ENCODE measurements around the gene OR2V1. TPM values are rescaled to one million over a fixed set of nuclear protein-coding genes. Genes with fewer than 3 reads are reported as not detected.
A peak's percentile ranks its signal among the peaks of the same experiment; 100 is the strongest.
"Not testable (repeated sequence)": the region's sequence is repeated elsewhere in the genome, so short reads cannot be mapped to it uniquely, and the experiment has no call there.

OR2V1 gene, protein sequence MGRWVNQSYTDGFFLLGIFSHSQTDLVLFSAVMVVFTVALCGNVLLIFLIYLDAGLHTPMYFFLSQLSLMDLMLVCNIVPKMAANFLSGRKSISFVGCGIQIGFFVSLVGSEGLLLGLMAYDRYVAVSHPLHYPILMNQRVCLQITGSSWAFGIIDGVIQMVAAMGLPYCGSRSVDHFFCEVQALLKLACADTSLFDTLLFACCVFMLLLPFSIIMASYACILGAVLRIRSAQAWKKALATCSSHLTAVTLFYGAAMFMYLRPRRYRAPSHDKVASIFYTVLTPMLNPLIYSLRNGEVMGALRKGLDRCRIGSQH
- total RNA-seq (not detected), polyA plus RNA-seq (not detected), total RNA-seq (0 reads per million in 6 experiments)

DNA sequence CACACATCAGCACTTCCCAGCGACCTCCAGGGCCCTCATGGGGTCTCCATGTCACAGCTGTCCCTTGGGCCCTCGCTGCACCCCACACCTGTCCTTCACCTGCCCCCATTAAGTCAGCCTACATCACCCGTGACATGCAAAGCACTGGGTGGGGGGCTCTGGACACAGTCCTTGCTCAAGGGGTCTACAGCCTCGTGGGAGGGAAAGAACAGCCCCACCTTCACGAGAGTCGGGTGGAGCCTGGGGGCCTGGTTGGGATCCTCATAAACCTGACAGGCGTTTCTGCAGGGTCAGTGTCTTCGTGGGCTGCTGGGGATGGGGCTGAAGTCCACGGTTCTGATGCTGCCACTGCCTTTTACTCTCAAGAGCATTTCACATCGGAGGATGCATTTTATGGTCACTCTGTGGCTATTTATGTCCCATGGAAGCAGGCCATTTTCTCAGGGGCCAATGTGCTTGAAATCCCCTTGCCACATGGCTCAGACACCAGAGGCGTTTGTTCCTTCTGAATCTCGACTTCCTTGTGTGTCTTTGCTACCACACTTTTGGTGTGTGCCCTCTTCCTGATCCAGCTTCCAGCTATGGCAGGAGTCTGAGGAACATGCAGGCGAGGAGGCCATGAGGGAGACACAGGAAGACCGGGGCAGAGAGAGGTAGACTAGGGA is at the start of gene OR2V1:
Gene OR2V1, minus strand, starts transcription at position 338 of the 665 bp plus-strand sequence. CDS start 5,865 bp downstream, outside the sequence.
- DNase-seq (no peak), ATAC-seq (no peak)
- H3K36me3 Mint-ChIP-seq = peaks cover 0 to 7% (median 0%) of the 10 kb centered on the region in 3 donors
- H3K27me3 Mint-ChIP-seq = peaks cover 44 to 88% (median 53%) of the 10 kb centered on the region in 5 donors
- no peak within 1 kb of the TSS for H3K27ac Mint-ChIP-seq
- POLR2A ChIA-PET = no interaction called here
- H3K9me3 Mint-ChIP-seq = peaks cover 0 to 14% (median 8%) of the 10 kb centered on the region in 9 donors
- no peak within 1 kb of the TSS for H3K4me3 Mint-ChIP-seq
- H3K4me1 Mint-ChIP-seq = peaks cover 0 to 3% (median 0%) of the 10 kb centered on the region in 4 donors

DNA sequence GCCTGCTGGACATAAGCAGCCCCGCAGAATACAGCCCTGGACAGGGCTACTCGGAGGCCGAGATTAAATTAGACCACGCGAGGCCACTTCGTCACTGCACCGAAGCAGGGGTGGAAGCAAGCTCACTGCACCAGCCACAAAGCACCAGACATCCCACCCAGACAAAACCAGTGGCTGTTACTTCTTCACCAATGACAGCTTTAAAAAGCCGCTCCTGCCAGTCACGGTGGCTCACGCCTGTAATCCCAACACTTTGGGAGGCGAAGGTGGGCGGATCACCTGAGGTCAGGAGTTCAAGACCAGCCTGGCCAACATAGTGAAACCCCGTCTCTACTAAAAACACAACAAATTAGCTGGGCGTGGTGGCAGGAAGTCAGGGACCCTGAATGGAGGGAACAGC is 46.6 kb upstream of the OR2V1 start:
- not testable (repeated sequence) for ATAC-seq, DNase-seq, H3K4me3 Mint-ChIP-seq, H3K9me3 Mint-ChIP-seq, H3K36me3 Mint-ChIP-seq, H3K27ac Mint-ChIP-seq
- POLR2A ChIA-PET = interaction anchor here (0.7 to 1.1 kb wide), 4 partner anchors 8 to 336 kb away, joined by 3 to 6 read pairs (median 4); no protein-coding TSS in a partner anchor
- Mint-ChIP-seq H3K27me3 (peaks cover 0 to 20% (median 0%) of the 10 kb centered on the region in 5 donors), H3K4me1 (peaks cover 8 to 20% (median 19%) of the 10 kb centered on the region in 4 donors)

DNA sequence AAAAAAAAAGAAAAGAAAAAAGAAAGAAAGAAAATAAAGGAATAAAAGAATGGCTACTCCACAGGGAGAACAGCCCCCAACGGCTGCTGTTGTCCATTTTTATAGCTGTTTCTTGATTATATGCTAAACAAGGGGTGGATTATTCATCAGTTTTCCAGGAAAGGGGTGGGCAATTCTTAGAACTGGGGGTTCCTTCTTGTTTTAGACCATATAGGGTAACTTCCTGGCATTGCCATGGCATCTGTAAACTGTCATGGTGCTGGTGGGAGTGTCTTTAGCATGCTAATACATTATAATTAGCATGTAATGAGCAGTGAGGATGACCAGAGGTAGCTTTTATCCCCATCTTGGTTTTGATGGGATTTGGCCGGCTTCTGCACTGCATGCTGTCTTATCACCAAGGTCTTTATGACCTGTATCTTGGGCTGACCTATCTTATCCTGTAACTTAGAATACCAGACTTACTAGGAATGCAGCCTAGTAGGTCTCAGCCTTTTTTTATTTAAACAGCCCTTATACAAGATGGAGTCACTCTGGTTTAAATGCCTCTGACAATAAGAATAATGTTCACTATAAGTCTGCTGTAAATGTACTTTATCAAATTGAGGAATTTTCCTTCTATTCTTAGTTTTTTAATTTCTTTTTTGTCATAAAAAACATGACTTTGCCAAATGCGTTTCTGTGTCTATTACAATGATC is 45.4 kb upstream of the OR2V1 start:
- Mint-ChIP-seq H3K36me3 (no peaks in the 10 kb centered on the region), H3K27ac (peak overlapping the region in 2 of 10 donors; percentile 1 to 33), H3K9me3 (peaks cover 0 to 4% (median 0%) of the 10 kb centered on the region in 9 donors), H3K4me3 (no peak overlapping the region), H3K4me1 (peaks cover 6 to 19% (median 14%) of the 10 kb centered on the region in 4 donors), H3K27me3 (peaks cover 0 to 24% (median 0%) of the 10 kb centered on the region in 5 donors)
- POLR2A ChIA-PET = interaction anchor here (0.7 kb wide), 2 partner anchors 39 to 73 kb away, joined by 5 to 6 read pairs; no protein-coding TSS in a partner anchor
- ATAC-seq (no peak), DNase-seq (no peak)

DNA sequence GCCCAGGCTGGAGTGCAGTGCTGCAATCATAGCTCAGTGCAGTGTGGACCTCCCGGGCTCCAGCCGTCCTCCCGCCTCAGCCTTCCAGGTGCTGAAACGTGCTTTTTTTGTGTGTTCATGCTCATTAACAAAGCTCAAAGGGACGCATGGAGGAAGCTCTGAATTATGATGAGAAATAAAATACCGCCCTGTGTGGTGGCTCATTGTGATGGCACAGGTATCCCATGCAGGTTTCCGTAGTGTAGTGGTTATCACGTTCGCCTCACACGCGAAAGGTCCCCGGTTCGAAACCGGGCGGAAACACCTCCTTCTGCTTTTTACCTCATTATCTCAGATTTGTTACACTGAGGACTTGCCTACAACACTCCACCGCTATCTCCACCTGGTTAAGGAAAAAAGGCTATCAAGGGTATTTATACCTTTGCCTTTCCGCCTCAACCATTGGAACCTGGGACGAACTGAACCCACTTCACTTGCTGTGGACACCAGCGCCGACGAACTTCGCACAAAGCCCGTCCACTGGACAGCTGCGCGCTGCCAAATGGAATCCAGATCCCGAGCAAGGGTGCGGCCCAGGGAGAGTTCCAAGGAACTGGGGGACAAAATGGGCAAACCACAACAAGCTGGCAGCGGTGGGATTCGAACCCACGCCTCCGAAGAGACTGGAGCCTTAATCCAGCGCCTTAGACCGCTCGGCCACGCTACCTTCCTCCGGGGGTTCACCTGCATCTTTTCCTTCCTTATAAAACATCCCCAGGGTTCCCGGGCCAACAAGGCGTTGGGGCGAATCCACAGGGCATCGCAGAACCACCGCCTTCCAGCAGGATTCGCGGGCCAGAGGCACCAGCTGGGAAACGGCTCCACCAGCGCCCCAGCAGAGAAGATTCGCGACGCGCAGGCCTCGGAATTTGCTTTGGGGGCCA is 42.7 kb upstream of the OR2V1 start:
- Mint-ChIP-seq H3K36me3 (no peaks in the 10 kb centered on the region), H3K4me1 (peaks cover 15 to 39% (median 33%) of the 10 kb centered on the region in 4 donors), H3K4me3 (peak overlapping the region; percentile 79 to 100 (median 94)), H3K27me3 (peaks cover 0 to 44% (median 8%) of the 10 kb centered on the region in 5 donors), H3K9me3 (peaks cover 0 to 4% (median 0%) of the 10 kb centered on the region in 9 donors), H3K27ac (peak overlapping the region; percentile 10 to 94 (median 86))
- POLR2A ChIA-PET = interaction anchor here (0.7 to 4.5 kb wide), 13 partner anchors 11 to 342 kb away, joined by 3 to 35 read pairs (median 6); partner anchors contain the start of genes TRIM41 and TRIM52
- ATAC-seq (peak; percentile 80 to 91), DNase-seq (peak in 8 of 10 donors; percentile 25 to 82 (median 70))

DNA sequence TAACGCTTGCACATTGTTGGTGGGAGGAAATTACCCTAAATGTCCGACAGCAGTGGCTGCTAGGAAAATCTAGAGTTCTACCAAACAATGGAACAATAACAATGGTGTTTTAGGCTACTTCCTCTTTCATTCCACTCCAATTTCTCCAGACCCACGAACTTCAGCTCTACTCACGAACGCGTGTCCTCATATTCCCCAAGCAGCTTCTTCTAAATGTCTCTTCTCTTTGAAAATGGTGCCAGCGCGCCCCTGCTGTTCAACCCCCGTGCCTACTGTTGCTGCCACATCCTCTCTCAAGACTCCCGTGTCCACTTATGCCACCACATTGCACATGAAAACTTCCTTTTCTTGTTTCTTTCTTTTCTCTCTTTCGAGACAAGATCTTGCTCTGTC is 42.1 kb upstream of the OR2V1 start:
- Mint-ChIP-seq H3K27me3 (peaks cover 0 to 47% (median 10%) of the 10 kb centered on the region in 5 donors), H3K4me1 (peaks cover 15 to 44% (median 39%) of the 10 kb centered on the region in 4 donors), H3K36me3 (no peaks in the 10 kb centered on the region), H3K4me3 (peak overlapping the region; percentile 79 to 100 (median 94)), H3K27ac (peak overlapping the region; percentile 10 to 94 (median 86)), H3K9me3 (peaks cover 0 to 4% (median 0%) of the 10 kb centered on the region in 9 donors)
- peak; percentile 57 to 63 for ATAC-seq
- DNase-seq = peak in 1 of 10 donors; percentile 18
- POLR2A ChIA-PET = interaction anchor here (0.7 to 4.5 kb wide), 12 partner anchors 10 to 342 kb away, joined by 3 to 35 read pairs (median 7); partner anchors contain the start of genes TRIM41 and TRIM52

DNA sequence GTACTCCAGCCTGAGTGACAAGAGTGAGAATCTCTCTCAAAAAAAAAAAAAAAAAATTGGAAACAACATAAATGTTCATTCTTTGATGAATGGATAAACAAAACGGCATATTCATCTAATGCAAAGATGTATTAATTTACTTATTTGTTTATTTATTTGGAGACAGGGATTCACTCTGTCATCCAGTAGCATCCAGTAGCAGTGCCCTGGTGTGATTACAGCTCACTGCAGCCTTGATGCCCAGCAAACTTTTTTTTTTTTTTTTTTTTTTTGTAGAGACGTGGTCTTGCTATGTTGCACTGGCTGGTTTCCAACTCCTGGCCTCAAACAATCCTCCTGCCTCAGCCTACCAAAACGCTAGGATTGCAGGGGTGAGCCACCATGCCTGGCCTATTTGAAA is 40.8 kb upstream of the OR2V1 start:
- peaks cover 19 to 55% (median 48%) of the 10 kb centered on the region in 4 donors for H3K4me1 Mint-ChIP-seq
- H3K4me3 Mint-ChIP-seq = peak overlapping the region in 4 of 10 donors; percentile 7 to 65 (median 24)
- DNase-seq (no peak), ATAC-seq (no peak)
- peaks cover 0 to 4% (median 0%) of the 10 kb centered on the region in 9 donors for H3K9me3 Mint-ChIP-seq
- POLR2A ChIA-PET = interaction anchor here (0.6 to 4.5 kb wide), 9 partner anchors 9 to 89 kb away, joined by 3 to 35 read pairs (median 7); partner anchors contain the start of genes TRIM52 and TRIM7
- peaks cover 0 to 57% (median 10%) of the 10 kb centered on the region in 5 donors for H3K27me3 Mint-ChIP-seq
- peak overlapping the region in 1 of 10 donors; percentile 34 for H3K27ac Mint-ChIP-seq
- H3K36me3 Mint-ChIP-seq = no peaks in the 10 kb centered on the region

DNA sequence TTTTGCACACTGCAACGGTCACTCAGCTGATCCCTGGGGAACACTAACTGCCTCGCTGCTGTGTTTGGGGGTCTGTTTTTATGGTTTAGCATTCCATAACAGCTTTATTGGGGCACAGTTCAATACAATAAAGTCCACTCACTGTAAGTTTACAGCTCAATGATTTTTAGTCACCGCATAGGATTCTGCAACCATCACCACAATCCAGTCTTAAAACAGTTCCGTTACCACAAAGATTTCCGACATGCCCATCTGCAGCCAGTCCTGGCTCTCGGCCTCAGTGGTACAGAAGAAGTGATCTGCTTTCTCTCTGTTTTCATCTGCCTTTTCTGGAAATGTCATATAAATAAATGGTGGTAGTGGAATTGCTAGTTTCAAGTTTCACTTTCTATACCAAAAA is 40.0 kb upstream of the OR2V1 start:
- Mint-ChIP-seq H3K4me3 (peak overlapping the region in 2 of 10 donors; percentile 18 to 70), H3K9me3 (peaks cover 0 to 4% (median 0%) of the 10 kb centered on the region in 9 donors), H3K27ac (peak overlapping the region in 1 of 10 donors; percentile 89), H3K36me3 (no peaks in the 10 kb centered on the region), H3K4me1 (peaks cover 19 to 60% (median 48%) of the 10 kb centered on the region in 4 donors), H3K27me3 (peaks cover 0 to 61% (median 10%) of the 10 kb centered on the region in 5 donors)
- ATAC-seq (no peak), DNase-seq (no peak)
- POLR2A ChIA-PET = interaction anchor here (0.9 to 4.5 kb wide), 4 partner anchors 14 to 90 kb away, joined by 4 to 22 read pairs (median 14); partner anchors contain the start of genes TRIM52 and TRIM7

DNA sequence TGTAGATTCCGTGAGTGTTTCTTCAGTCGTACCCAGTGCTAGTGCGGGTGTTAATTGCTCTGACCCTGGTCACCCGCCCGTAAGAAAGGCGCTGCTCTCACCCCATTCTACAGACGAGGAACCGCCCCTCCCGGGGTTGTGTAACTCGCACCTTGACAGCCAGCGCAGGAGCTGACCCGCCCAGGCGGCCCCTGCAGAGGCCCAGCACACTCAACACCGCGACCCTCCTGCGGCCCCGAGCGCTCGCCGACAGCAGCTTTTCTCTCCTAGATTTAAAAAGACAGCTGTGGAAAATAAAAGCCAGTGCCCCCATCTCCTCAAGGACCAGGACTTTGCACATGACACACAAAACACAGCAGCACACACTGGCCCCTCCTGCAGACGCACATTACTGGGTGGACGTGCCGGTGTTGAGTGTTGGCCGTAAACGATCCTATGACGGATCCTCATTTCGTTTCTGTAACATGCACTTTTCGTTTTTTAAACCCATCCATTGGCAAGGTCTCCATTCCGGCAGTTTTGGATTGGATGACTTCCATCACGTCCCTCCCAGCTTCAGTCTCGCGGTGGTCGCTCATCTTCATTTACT is 39.4 kb upstream of the OR2V1 start:
- Mint-ChIP-seq H3K4me3 (peak overlapping the region in 9 of 10 donors; percentile 36 to 70 (median 60)), H3K4me1 (peaks cover 22 to 64% (median 52%) of the 10 kb centered on the region in 4 donors), H3K27me3 (peaks cover 0 to 66% (median 10%) of the 10 kb centered on the region in 5 donors), H3K27ac (peak overlapping the region in 5 of 10 donors; percentile 20 to 89 (median 34)), H3K9me3 (peaks cover 0 to 4% (median 0%) of the 10 kb centered on the region in 9 donors), H3K36me3 (no peaks in the 10 kb centered on the region)
- POLR2A ChIA-PET = interaction anchor here (0.8 to 3.9 kb wide), 4 partner anchors 9 to 91 kb away, joined by 3 to 19 read pairs (median 8); partner anchors contain the start of gene TRIM52
- DNase-seq (no peak), ATAC-seq (no peak)

DNA sequence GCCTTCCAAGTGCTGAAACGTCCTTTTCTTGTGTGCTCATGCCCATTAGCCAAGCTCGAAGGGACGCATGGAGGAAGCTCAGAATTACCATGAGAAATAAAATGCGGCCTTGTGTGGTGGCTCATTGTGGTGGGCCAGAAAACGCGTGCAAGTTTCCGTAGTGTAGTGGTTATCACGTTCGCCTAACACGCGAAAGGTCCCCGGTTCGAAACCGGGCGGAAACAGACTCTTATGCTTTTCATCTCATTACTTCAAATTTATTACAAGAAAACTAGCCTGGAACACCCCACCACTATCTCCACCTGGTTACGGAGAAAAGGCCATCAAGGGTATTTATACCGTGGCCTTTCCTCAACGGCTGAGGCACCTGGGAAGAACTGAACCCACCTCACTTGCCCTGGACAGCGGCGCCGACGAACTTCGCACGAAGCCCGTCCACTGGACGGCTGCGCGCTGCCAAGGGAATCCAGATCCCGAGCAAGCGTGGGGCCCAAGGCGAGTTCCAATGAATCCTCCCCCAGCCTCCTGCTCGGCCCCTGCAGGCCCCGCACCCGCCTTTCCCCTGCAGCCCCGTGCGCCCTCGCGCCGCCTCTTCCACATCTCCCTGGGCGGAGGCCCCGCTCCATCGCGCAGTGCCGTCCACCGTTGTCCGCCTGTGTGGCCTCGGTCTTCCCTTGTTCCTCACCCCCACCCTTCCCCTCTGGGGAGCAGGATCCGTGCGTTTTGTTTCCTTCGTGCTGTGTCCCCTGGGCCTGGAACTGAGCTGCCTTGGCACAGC is 38.7 kb upstream of the OR2V1 start:
- H3K27me3 Mint-ChIP-seq = peaks cover 0 to 67% (median 10%) of the 10 kb centered on the region in 5 donors
- H3K9me3 Mint-ChIP-seq, H3K36me3 Mint-ChIP-seq: not testable (repeated sequence)
- H3K4me3 Mint-ChIP-seq = peak overlapping the region; percentile 36 to 73 (median 62)
- DNase-seq (peak; percentile 56 to 90 (median 85)), ATAC-seq (peak in 1 of 2 donors; percentile 49)
- H3K27ac Mint-ChIP-seq = peak overlapping the region in 5 of 10 donors; percentile 20 to 89 (median 71)
- POLR2A ChIA-PET = interaction anchor here (0.8 to 2.1 kb wide), 5 partner anchors 8 to 23 kb away, joined by 3 to 10 read pairs (median 5); no protein-coding TSS in a partner anchor
- peaks cover 22 to 69% (median 55%) of the 10 kb centered on the region in 4 donors for H3K4me1 Mint-ChIP-seq
